CD14-positive monocyte (primary cell): ENCODE data around the gene NPM1. TPM values are rescaled to one million over a fixed set of nuclear protein-coding genes. Genes with fewer than 3 reads are reported as not detected.

Experiments
- DNase-seq, 3 donors: peaks; one replicate each; pipeline ENCODE4 v3.0.0-alpha.2; 2011 to 2022
- H2AFZ ChIP-seq: 2 replicates; pipeline ENCODE4 v1.6.0; 2012; ENCODE audit warnings: mild to moderate bottlenecking, low read depth, low read length, inconsistent platforms; ENCODE audit not compliant: insufficient read depth, poor library complexity, severe bottlenecking
- H3K27ac ChIP-seq, 2 donors: 1 replicate in 1 of 2; 2 replicates in 1 of 2; pipeline ENCODE4 v1.5.1; 2012 to 2013; ENCODE audit warnings: low read length in 2 of 2, control low read depth in 1 of 2, inconsistent platforms in 1 of 2, low read depth in 1 of 2, mild to moderate bottlenecking in 1 of 2
- H3K27me3 ChIP-seq, 2 donors: one replicate each; pipeline versions ENCODE4 v1.6.0 to v1.6.1; 2011 to 2013; ENCODE audit warnings: low read length in 2 of 2; ENCODE audit not compliant: control insufficient read depth in 2 of 2, insufficient read depth in 2 of 2
- H3K36me3 ChIP-seq, 2 donors: replicated peaks in 1 of 2; 1 replicate in 1 of 2; 2 replicates in 1 of 2; pipeline versions ENCODE4 v1.5.1 to v1.6.1; 2012 to 2013; ENCODE audit warnings: low read length in 2 of 2, control low read depth in 1 of 2, inconsistent platforms in 1 of 2, mild to moderate bottlenecking in 1 of 2; ENCODE audit not compliant: insufficient read depth in 2 of 2, control insufficient read depth in 1 of 2
- H3K4me1 ChIP-seq, 2 donors: 1 replicate in 1 of 2; 2 replicates in 1 of 2; pipeline versions ENCODE4 v1.5.1 to v1.6.1; 2012 to 2013; ENCODE audit warnings: low read length in 2 of 2, control low read depth in 1 of 2, inconsistent platforms in 1 of 2, mild to moderate bottlenecking in 1 of 2, moderate library complexity in 1 of 2; ENCODE audit not compliant: insufficient read depth in 2 of 2, control insufficient read depth in 1 of 2
- H3K4me2 ChIP-seq: replicated peaks from 2 replicates; pipeline ENCODE3; 2012; ENCODE audit warnings: low read length, moderate library complexity, mild to moderate bottlenecking; ENCODE audit not compliant: poor library complexity, severe bottlenecking; ENCODE audit errors: extremely low read depth
- H3K4me3 ChIP-seq, 3 experiments: fragments of 200-600 bp in 1 of 3; sonication (generic) in 1 of 3; replicated peaks in 1 of 3; 1 replicate in 2 of 3; 2 replicates in 1 of 3; pipeline ENCODE4 v1.5.1; 2011 to 2013; ENCODE audit warnings: low read length in 3 of 3, mild to moderate bottlenecking in 3 of 3, control low read depth in 2 of 3, low read depth in 2 of 3, inconsistent platforms in 1 of 3, moderate library complexity in 1 of 3
- H3K79me2 ChIP-seq: 2 replicates; pipeline ENCODE4 v1.6.0; 2012; ENCODE audit warnings: mild to moderate bottlenecking, control low read depth, inconsistent platforms, low read length, moderate library complexity; ENCODE audit not compliant: insufficient read depth
- H3K9ac ChIP-seq: 2 replicates; pipeline ENCODE4 v1.6.0; 2017; ENCODE audit warnings: low read length, mild to moderate bottlenecking; ENCODE audit not compliant: insufficient read depth, poor library complexity, severe bottlenecking
- H3K9me3 ChIP-seq, 2 donors: replicated peaks in 1 of 2; 1 replicate in 1 of 2; 2 replicates in 1 of 2; pipeline versions ENCODE4 v1.5.1 to v1.6.1; 2012 to 2013; ENCODE audit warnings: low read length in 2 of 2, control low read depth in 1 of 2; ENCODE audit not compliant: control insufficient read depth in 1 of 2, insufficient read depth in 1 of 2
- H4K20me1 ChIP-seq: 2 replicates; pipeline ENCODE4 v1.6.0; 2012; ENCODE audit warnings: mild to moderate bottlenecking, low read length, control low read depth, moderate library complexity; ENCODE audit not compliant: insufficient read depth
- H3K27ac Mint-ChIP-seq, 7 donors: one replicate each; pipeline ENCODE4 v1.8.0; 2020; ENCODE audit warnings: mild to moderate bottlenecking in 7 of 7, mixed read lengths in 7 of 7, moderate library complexity in 6 of 7, inconsistent platforms in 2 of 7
- H3K27me3 Mint-ChIP-seq, 3 donors: one replicate each; pipeline ENCODE4 v1.8.0; 2021 to 2022; ENCODE audit warnings: low read depth in 3 of 3, mild to moderate bottlenecking in 3 of 3, mixed read lengths in 3 of 3, moderate library complexity in 3 of 3, inconsistent platforms in 1 of 3
- H3K36me3 Mint-ChIP-seq, 2 donors: one replicate each; pipeline ENCODE4 v1.8.0; 2020; ENCODE audit warnings: mixed read lengths in 2 of 2, inconsistent platforms in 1 of 2, mild to moderate bottlenecking in 1 of 2
- H3K4me1 Mint-ChIP-seq: one replicate; pipeline ENCODE4 v1.8.0; 2020; ENCODE audit warnings: mild to moderate bottlenecking, mixed read lengths
- H3K4me3 Mint-ChIP-seq, 2 donors: one replicate each; pipeline ENCODE4 v1.8.0; 2020; ENCODE audit warnings: mild to moderate bottlenecking in 2 of 2, mixed read lengths in 2 of 2, moderate library complexity in 1 of 2
- H3K9me3 Mint-ChIP-seq, 7 donors: one replicate each; pipeline ENCODE4 v1.8.0; 2020 to 2022; ENCODE audit warnings: mixed read lengths in 7 of 7, mild to moderate bottlenecking in 6 of 7, moderate library complexity in 6 of 7, inconsistent platforms in 2 of 7
- WGBS: methylation state at CpG from one replicate; pipeline ENCODE4 v1.1.5; 2013; ENCODE audit warnings: missing lambda C conversion rate; ENCODE audit not compliant: insufficient coverage; 5-methylcytosine and 5-hydroxymethylcytosine counted together
- intact Hi-C, 2 donors: fragments of 100-400 bp; cut with micrococcal nuclease; formaldehyde crosslinking; loops; one replicate each; pipeline versions ENCODE4 v1.15.0 to v1.15.1; 2023
- polyA plus RNA-seq, 3 donors: library from polyadenylated mRNA; depleted of rRNA in 1 of 3; unstranded in 2 of 3; stranded (reverse) in 1 of 3; fragments of 300-500 nt in 2 of 3; fragments of >200 nt in 1 of 3; fragmentation: Illumina TruSeq in 2 of 3; gene quantifications; 1 replicate in 2 of 3; 2 replicates in 1 of 3; pipeline ENCODE4 v1.2.3, GENCODE V29; 2012 to 2021
- TF ChIP-seq, protein P1 (sequence below): fragments of 200-600 bp; IDR thresholded peaks from one replicate; pipeline ENCODE4 v1.8.0; 2022; ENCODE audit warnings: antibody characterized with exemption, mild to moderate bottlenecking

Gene NPM1
- polyA plus RNA-seq, 3 donors = 102 to 191 (median 188) TPM

DNA sequence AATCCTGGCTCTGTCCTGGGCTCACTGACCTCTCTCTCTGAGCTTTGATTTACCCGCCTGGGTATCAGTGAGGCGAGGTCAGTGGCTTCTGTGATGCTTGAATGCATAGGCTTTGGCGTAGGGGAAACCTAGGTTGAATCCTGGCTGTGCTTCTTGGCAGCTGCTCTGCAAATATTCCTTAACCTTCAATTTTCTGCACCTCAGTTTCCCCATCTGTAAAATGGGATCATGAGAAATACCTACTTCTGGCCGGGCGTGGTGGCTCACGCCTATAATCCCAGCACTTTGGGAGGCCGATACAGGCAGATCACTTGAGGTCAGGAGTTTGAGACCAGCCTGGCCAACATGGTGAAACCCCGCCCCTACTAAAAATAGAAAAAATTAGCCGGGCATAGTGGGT is 39.0 kb downstream of the NPM1 start:
- no peak overlapping the region for H3K4me3 ChIP-seq
- 96% methylated on average over 4 of the region's 9 CpGs for WGBS
- DNase-seq = no peak
- H3K9me3 Mint-ChIP-seq = peaks cover 0 to 2% (median 0%) of the 10 kb centered on the region in 7 donors
- no peak overlapping the region for H3K4me2 ChIP-seq
- no peaks in the 10 kb centered on the region for H3K36me3 ChIP-seq
- H3K27me3 Mint-ChIP-seq = peaks cover 7 to 24% (median 22%) of the 10 kb centered on the region in 3 donors
- H2AFZ ChIP-seq = no peak overlapping the region
- no peaks in the 10 kb centered on the region for H3K4me1 Mint-ChIP-seq
- no peak overlapping the region for H3K27ac ChIP-seq
- TF ChIP-seq, protein P1, sequence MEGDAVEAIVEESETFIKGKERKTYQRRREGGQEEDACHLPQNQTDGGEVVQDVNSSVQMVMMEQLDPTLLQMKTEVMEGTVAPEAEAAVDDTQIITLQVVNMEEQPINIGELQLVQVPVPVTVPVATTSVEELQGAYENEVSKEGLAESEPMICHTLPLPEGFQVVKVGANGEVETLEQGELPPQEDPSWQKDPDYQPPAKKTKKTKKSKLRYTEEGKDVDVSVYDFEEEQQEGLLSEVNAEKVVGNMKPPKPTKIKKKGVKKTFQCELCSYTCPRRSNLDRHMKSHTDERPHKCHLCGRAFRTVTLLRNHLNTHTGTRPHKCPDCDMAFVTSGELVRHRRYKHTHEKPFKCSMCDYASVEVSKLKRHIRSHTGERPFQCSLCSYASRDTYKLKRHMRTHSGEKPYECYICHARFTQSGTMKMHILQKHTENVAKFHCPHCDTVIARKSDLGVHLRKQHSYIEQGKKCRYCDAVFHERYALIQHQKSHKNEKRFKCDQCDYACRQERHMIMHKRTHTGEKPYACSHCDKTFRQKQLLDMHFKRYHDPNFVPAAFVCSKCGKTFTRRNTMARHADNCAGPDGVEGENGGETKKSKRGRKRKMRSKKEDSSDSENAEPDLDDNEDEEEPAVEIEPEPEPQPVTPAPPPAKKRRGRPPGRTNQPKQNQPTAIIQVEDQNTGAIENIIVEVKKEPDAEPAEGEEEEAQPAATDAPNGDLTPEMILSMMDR = no peak
- no peak overlapping the region for H3K4me3 Mint-ChIP-seq
- peaks cover 0 to 10% of the 10 kb centered on the region in 2 donors for H3K27me3 ChIP-seq
- H3K79me2 ChIP-seq = no peaks in the 10 kb centered on the region
- no peaks in the 10 kb centered on the region for H4K20me1 ChIP-seq
- intact Hi-C loops = no loop called here
- no peaks in the 10 kb centered on the region for H3K9me3 ChIP-seq
- H3K4me1 ChIP-seq = no peaks in the 10 kb centered on the region
- no peak overlapping the region for H3K27ac Mint-ChIP-seq
- no peak overlapping the region for H3K9ac ChIP-seq
- H3K36me3 Mint-ChIP-seq = no peaks in the 10 kb centered on the region

DNA sequence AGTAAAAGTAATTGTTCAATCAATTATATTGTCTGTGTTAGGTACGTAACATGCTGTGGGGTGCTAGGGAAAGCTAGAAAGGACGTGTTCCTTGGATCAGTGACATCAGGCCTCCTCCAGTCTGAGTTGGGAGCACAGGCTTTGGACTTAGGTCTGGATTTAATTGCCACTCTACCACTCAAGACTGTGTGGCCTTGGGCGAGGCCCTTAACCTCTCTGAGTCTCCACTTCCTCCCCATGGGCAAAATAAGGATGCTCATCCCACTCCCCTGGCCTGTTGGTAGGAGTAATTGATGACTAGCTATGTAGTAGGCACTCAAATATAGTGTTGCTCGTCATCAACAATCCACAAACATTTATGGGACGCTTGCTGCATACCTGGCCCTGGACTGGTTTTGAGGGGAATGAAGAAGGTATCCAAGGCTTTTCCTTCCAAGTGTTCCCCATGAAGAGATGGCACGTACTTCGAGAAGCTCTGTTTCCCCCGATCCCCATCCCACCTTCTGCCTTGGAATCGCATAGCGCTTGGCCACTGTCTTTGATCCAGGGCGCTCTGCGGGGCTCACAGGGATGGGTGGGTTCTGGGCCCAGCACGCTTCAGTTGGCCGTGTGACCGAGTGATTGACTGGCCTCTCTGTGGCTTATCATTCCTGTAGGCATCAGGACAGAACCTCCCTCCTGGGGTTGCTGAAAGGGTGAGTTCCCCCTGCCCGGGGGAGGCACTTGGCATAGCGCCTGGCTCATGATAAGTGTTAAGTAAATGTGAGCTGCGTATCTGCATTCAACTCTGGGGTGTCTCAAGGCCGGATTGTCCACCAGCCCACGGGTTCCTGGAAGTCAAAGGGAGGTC is 39.9 kb downstream of the NPM1 start:
- peaks cover 0 to under 1% of the 10 kb centered on the region in 2 donors for H3K27me3 ChIP-seq
- H3K4me2 ChIP-seq = no peak overlapping the region
- peak overlapping the region in 1 of 7 donors; percentile 24 for H3K27ac Mint-ChIP-seq
- no peak for DNase-seq
- peak overlapping the region in 1 of 2 donors; percentile 30 for H3K4me3 Mint-ChIP-seq
- TF ChIP-seq, protein P1 = no peak
- H3K27ac ChIP-seq = no peak overlapping the region
- peaks cover 0 to 2% (median 0%) of the 10 kb centered on the region in 7 donors for H3K9me3 Mint-ChIP-seq
- no peaks in the 10 kb centered on the region for H4K20me1 ChIP-seq
- intact Hi-C loops = no loop called here
- peaks cover under 1 to 16% (median 13%) of the 10 kb centered on the region in 3 donors for H3K27me3 Mint-ChIP-seq
- H3K4me1 ChIP-seq = no peaks in the 10 kb centered on the region
- H3K79me2 ChIP-seq = no peaks in the 10 kb centered on the region
- H3K36me3 Mint-ChIP-seq = no peaks in the 10 kb centered on the region
- H3K4me3 ChIP-seq = no peak overlapping the region
- no peak overlapping the region for H2AFZ ChIP-seq
- H3K4me1 Mint-ChIP-seq = no peaks in the 10 kb centered on the region
- H3K9ac ChIP-seq = no peak overlapping the region
- 92% methylated on average over 11 of the region's 20 CpGs for WGBS
- H3K9me3 ChIP-seq = no peaks in the 10 kb centered on the region
- no peaks in the 10 kb centered on the region for H3K36me3 ChIP-seq
